Lower lobe of right lung (tissue), 2 donors: ENCODE measurements around the gene PML. TPM values are rescaled to one million over a fixed set of nuclear protein-coding genes. Genes with fewer than 3 reads are reported as not detected.

Experiments used
- ATAC-seq, 2 donors: fragments of 200-7000 bp; cut with Tn5 transposase; one replicate each; pipeline ENCODE4 v1.9.1; 2020 to 2022; ENCODE audit warnings: mild to moderate bottlenecking in 2 of 2, moderate library complexity in 2 of 2
- DNase-seq: peaks from one replicate; pipeline ENCODE4 v3.0.0-alpha.2; 2020
- H3K27ac ChIP-seq: fragments of 200-600 bp; one replicate; pipeline ENCODE4 v1.8.0; 2022
- H3K27me3 ChIP-seq: fragments of 200-600 bp; one replicate; pipeline ENCODE4 v1.8.0; 2022; ENCODE audit warnings: low read depth
- H3K36me3 ChIP-seq: fragments of 200-600 bp; one replicate; pipeline ENCODE4 v1.8.0; 2022; ENCODE audit warnings: mild to moderate bottlenecking
- H3K4me1 ChIP-seq: fragments of 200-600 bp; one replicate; pipeline ENCODE4 v1.8.0; 2022
- H3K4me3 ChIP-seq: fragments of 200-600 bp; one replicate; pipeline ENCODE4 v1.8.0; 2022; ENCODE audit warnings: mild to moderate bottlenecking
- H3K9me3 ChIP-seq: fragments of 200-600 bp; one replicate; pipeline ENCODE4 v1.8.0; 2022
- intact Hi-C: fragments of 100-400 bp; cut with DNase I; formaldehyde crosslinking; loops from one replicate; pipeline ENCODE4 v1.11.0; 2022
- total RNA-seq: library from RNA; stranded (reverse); fragmentation: NEBNext Ultra II Directional; extraction: Animal tissue kit (Norgen Biotek cat#: 25700); gene quantifications from one replicate; pipeline ENCODE4 v1.2.1, GENCODE V29; 2021
- TF ChIP-seq, protein P1 (sequence below): fragments of 200-600 bp; IDR thresholded peaks from one replicate; pipeline ENCODE4 v1.8.0; 2022; ENCODE audit warnings: antibody characterized with exemption, mild to moderate bottlenecking
- donor health status: DM: no; HTN: yes; CAD: no; lungs with severe emphysema.

Gene PML
- total RNA-seq, 1 donor from 2014 or later = 79.4 TPM

- no peak for DNase-seq
- peaks cover 55% of the 10 kb centered on the region for H3K36me3 ChIP-seq
Observed at GRCh38 chr15:74041311-74041756, 46.8 kb downstream of the PML start.

DNA sequence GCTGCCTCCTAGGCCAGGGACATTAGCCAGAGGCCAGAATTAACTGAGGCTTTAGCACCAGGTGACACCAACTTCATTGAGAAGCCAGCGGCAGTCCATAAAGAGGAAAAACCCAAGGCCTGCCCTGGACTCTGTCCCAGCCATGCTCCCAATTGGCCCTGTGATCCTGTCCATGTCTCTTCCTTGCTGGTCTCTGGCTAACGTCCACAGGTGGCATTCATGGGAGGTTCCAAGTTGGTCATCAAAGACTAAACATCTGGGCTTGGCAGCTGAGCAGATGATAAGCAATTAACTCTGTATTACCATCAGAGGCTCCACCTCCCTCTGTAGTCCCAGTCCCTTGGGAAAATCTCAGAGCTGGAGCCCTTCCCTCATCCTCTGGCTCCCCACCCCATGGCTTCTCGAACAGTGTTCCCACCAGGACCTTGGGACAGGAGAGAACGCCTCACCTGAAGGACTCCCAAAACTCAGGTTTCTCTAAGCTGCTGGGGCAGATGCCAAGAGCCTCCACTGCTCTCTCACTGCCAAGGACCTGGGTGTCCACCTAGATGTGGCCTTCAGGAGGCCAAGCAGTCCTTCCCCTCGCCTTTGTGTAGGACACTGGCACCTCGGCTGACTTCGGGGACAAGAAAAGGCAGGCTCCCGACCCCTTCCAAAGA is 47.4 kb downstream of the PML start:
- ATAC-seq = no peak
- H3K4me1 ChIP-seq = peaks cover 32% of the 10 kb centered on the region
- TF ChIP-seq, protein P1, sequence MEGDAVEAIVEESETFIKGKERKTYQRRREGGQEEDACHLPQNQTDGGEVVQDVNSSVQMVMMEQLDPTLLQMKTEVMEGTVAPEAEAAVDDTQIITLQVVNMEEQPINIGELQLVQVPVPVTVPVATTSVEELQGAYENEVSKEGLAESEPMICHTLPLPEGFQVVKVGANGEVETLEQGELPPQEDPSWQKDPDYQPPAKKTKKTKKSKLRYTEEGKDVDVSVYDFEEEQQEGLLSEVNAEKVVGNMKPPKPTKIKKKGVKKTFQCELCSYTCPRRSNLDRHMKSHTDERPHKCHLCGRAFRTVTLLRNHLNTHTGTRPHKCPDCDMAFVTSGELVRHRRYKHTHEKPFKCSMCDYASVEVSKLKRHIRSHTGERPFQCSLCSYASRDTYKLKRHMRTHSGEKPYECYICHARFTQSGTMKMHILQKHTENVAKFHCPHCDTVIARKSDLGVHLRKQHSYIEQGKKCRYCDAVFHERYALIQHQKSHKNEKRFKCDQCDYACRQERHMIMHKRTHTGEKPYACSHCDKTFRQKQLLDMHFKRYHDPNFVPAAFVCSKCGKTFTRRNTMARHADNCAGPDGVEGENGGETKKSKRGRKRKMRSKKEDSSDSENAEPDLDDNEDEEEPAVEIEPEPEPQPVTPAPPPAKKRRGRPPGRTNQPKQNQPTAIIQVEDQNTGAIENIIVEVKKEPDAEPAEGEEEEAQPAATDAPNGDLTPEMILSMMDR = no peak
- no peaks in the 10 kb centered on the region for H3K27me3 ChIP-seq
- H3K27ac ChIP-seq = no peak overlapping the region
- intact Hi-C loops = loop anchor here (10.0 kb wide), 1 partner anchor 47 kb away; the partner anchor contains the start of genes PML and STOML1
- no peaks in the 10 kb centered on the region for H3K9me3 ChIP-seq
- no peak overlapping the region for H3K4me3 ChIP-seq
- no peak for DNase-seq
- H3K36me3 ChIP-seq = peaks cover 49% of the 10 kb centered on the region

More at GRCh38 chr15:74041311-74041756, 46.8 kb downstream of the PML start:
- Histone ChIP-seq H3K4me3 (no peak overlapping the region), H3K4me1 (peaks cover 38% of the 10 kb centered on the region), H3K27ac (peak overlapping the region; percentile 67), H3K9me3 (no peaks in the 10 kb centered on the region), H3K27me3 (no peaks in the 10 kb centered on the region)
- TF ChIP-seq, protein P1 = no peak
- no peak for ATAC-seq
- intact Hi-C loops = loop anchor here (10.0 kb wide), 1 partner anchor 47 kb away; the partner anchor contains the start of genes PML and STOML1

- TF ChIP-seq, protein P1 = no peak
- peak overlapping the region; percentile 62 for H3K27ac ChIP-seq
- DNase-seq (no peak), ATAC-seq (no peak)
- H3K4me3 ChIP-seq = no peak overlapping the region
- H3K4me1 ChIP-seq = peaks cover 31% of the 10 kb centered on the region
- intact Hi-C loops = loop anchor here (10.0 kb wide), 1 partner anchor 48 kb away; the partner anchor contains the start of genes PML and STOML1
- H3K9me3 ChIP-seq = no peaks in the 10 kb centered on the region
- H3K27me3 ChIP-seq = no peaks in the 10 kb centered on the region
- H3K36me3 ChIP-seq = peaks cover 40% of the 10 kb centered on the region
Observed at GRCh38 chr15:74042603-74043424, 48.3 kb downstream of the PML start.

DNA sequence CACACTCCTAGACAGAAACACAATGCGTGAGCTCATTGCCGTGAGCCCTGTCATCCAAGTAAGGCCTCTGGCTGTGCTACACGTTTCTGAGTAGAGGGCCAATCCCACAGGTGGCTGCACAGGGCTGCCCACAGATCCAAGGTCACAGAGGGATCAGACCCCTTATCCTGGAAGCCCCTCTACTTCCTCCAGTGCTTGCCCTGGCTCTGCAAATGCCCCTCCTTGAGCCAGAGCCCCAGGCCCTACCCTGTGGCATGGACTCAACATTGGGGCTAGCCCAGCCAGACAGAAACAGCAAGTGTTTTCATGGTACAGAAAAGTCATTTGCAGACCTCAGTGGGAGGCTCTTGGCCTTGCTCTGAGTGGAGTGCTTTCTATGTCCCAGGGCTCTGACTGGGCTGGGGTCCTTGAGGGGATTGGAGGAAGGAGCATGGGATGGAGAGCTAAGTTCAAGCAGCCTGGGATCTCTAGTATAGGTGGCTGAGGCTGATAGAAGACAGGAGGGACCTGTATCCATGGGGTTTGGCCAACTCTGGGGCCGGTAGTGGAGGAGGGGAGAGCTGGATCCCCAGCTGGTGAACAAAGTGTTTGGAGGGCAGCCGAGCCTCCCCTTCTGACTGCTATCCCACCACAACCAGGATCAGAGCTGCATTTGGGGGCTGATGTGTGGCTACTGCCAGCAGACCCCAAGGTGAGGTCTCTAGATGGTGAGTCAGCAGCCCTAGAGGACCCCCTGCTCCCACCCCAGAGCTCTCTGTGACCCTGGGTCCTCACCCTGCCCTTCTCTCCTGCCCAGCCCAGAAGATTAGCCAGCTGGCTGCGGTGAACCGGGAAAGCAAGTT is 49.1 kb downstream of the PML start:
- no peaks in the 10 kb centered on the region for H3K9me3 ChIP-seq
- H3K4me3 ChIP-seq = no peak overlapping the region
- no peak for ATAC-seq
- TF ChIP-seq, protein P1 = no peak
- peak overlapping the region; percentile 62 for H3K27ac ChIP-seq
- no peaks in the 10 kb centered on the region for H3K27me3 ChIP-seq
- intact Hi-C loops = loop anchor here (10.0 kb wide), 1 partner anchor 49 kb away; the partner anchor contains the start of genes PML and STOML1
- H3K4me1 ChIP-seq = peaks cover 36% of the 10 kb centered on the region
- DNase-seq = no peak
- H3K36me3 ChIP-seq = peaks cover 38% of the 10 kb centered on the region
